Testis (tissue), 3 donors: ENCODE results near the gene ISLR2. TPM values are rescaled to one million over a fixed set of nuclear protein-coding genes. Genes with fewer than 3 reads are reported as not detected.

Source experiments
- DNase-seq: peaks from one replicate; pipeline ENCODE4 v3.0.0-alpha.2; 2019
- H3K27ac ChIP-seq, 2 donors: fragments of 200-600 bp; sonication (generic); one replicate each; pipeline ENCODE4 v1.5.1; 2019
- H3K27me3 ChIP-seq: fragments of 200-600 bp; sonication (generic); one replicate; pipeline ENCODE4 v1.5.1; 2019
- H3K36me3 ChIP-seq: fragments of 200-600 bp; sonication (generic); one replicate; pipeline ENCODE4 v1.5.1; 2017; ENCODE audit warnings: low read depth; ENCODE audit errors: missing control alignments
- H3K4me1 ChIP-seq: fragments of 200-600 bp; sonication (generic); one replicate; pipeline ENCODE4 v1.5.1; 2019
- H3K4me3 ChIP-seq, 2 donors: fragments of 200-600 bp; sonication (generic); one replicate each; pipeline ENCODE4 v1.5.1; 2017 to 2019
- H3K9me3 ChIP-seq: fragments of 200-600 bp; sonication (generic); one replicate; pipeline ENCODE4 v1.5.1; 2017
- CTCF ChIP-seq, 3 experiments: fragments of 450-650 bp in 2 of 3; fragments of 200-600 bp in 1 of 3; sonication (generic) in 1 of 3; IDR thresholded peaks; one replicate each; pipeline ENCODE4 v1.5.1; 2016 to 2019; ENCODE audit warnings: antibody characterized with exemption in 3 of 3, mild to moderate bottlenecking in 2 of 3, moderate library complexity in 1 of 3
- POLR2A ChIP-seq: fragments of 450-650 bp; IDR thresholded peaks from one replicate; pipeline ENCODE4 v1.6.1; 2017; ENCODE audit warnings: antibody characterized with exemption, mild to moderate bottlenecking, moderate library complexity
- WGBS, 2 donors: methylation state at CpG; one replicate each; pipeline ENCODE4 v1.1.5; 2018; 5-methylcytosine and 5-hydroxymethylcytosine counted together
- intact Hi-C: fragments of 100-400 bp; cut with DNase I; formaldehyde crosslinking; loops from one replicate; pipeline ENCODE4 v1.15.1; 2023; ENCODE audit warnings: low total_unique reads
- polyA plus RNA-seq: library from polyadenylated mRNA; stranded (reverse); fragments of 350-450 nt; fragmentation: Illumina TruSeq; extraction: RNeasy Lipid Tissue Mini Kit (QIAGEN cat#74804); gene quantifications from one replicate; pipeline ENCODE4 v1.2.3, GENCODE V29; 2014; ENCODE audit warnings: low read depth, low replicate concordance; ENCODE audit not compliant: insufficient read depth
- total RNA-seq, 2 donors: library from RNA; depleted of rRNA; stranded (reverse); fragments of >200 nt; gene quantifications; one replicate each; pipeline ENCODE4 v1.2.3, GENCODE V29; 2016

ISLR2 gene
- total and polyA plus RNA-seq, 3 donors from 2014 or later = 12.8 to 26.1 (median 17.7) TPM

GRCh38 chr15:74124759-74125158 is 5.6 kb upstream of the ISLR2 start:
- intact Hi-C loops = loop anchor here (5.0 kb wide), 1 partner anchor 188 kb away; no protein-coding TSS in a partner anchor
- H3K4me1 ChIP-seq = peaks cover 12% of the 10 kb centered on the region
- H3K36me3 ChIP-seq = no peaks in the 10 kb centered on the region
- no peaks in the 10 kb centered on the region for H3K27me3 ChIP-seq
- 88 to 92% methylated on average over 7 of the region's 7 CpGs for WGBS, 2 donors
- H3K4me3 ChIP-seq = no peak overlapping the region
- no peak for DNase-seq
- TF ChIP-seq CTCF (IDR thresholded peaks at IDR 0.05) (no peak), POLR2A (no peak)
- H3K27ac ChIP-seq = no peak overlapping the region
- H3K9me3 ChIP-seq = no peaks in the 10 kb centered on the region

- intact Hi-C loops = loop anchor here (5.0 kb wide), 1 partner anchor 185 kb away; no protein-coding TSS in a partner anchor
- H3K9me3 ChIP-seq = no peaks in the 10 kb centered on the region
- 10 to 16% methylated on average over 20 to 44 of the region's 44 CpGs for WGBS, 2 donors
- H3K4me3 ChIP-seq = peak overlapping the region; percentile 36 to 43
- peak overlapping the region in 1 of 2 donors; percentile 25 for H3K27ac ChIP-seq
- H3K36me3 ChIP-seq = no peaks in the 10 kb centered on the region
- no peaks in the 10 kb centered on the region for H3K27me3 ChIP-seq
- peak; percentile 93 for DNase-seq
- peaks cover 21% of the 10 kb centered on the region for H3K4me1 ChIP-seq
- TF ChIP-seq POLR2A = no peak
- TF ChIP-seq CTCF (IDR thresholded peaks at IDR 0.05) = peak; percentile 97 to 99 (median 99)
Observed at GRCh38 chr15:74127255-74127953, 3.0 kb upstream of the ISLR2 start.

- H3K27ac ChIP-seq = peak overlapping the region in 1 of 2 donors; percentile 25
- WGBS, 2 donors = 27 to 32% methylated on average over 32 to 53 of the region's 53 CpGs
- TF ChIP-seq CTCF (IDR thresholded peaks at IDR 0.05) = no peak
- TF ChIP-seq POLR2A = no peak
- H3K9me3 ChIP-seq = no peaks in the 10 kb centered on the region
- intact Hi-C loops = loop anchor here (5.0 kb wide), 1 partner anchor 184 kb away; no protein-coding TSS in a partner anchor
- H3K4me3 ChIP-seq = peak overlapping the region; percentile 36 to 43
- no peak for DNase-seq
- H3K27me3 ChIP-seq = no peaks in the 10 kb centered on the region
- peaks cover 21% of the 10 kb centered on the region for H3K4me1 ChIP-seq
- H3K36me3 ChIP-seq = no peaks in the 10 kb centered on the region
Observed at GRCh38 chr15:74127954-74128784, 2.2 kb upstream of the ISLR2 start.

- TF ChIP-seq POLR2A (no peak), CTCF (IDR thresholded peaks at IDR 0.05) (no peak)
- no peak for DNase-seq
- no peaks in the 10 kb centered on the region for H3K27me3 ChIP-seq
- peaks cover 21% of the 10 kb centered on the region for H3K4me1 ChIP-seq
- no peaks in the 10 kb centered on the region for H3K36me3 ChIP-seq
- 35 to 41% methylated on average over 33 to 43 of the region's 43 CpGs for WGBS, 2 donors
- no peak overlapping the region for H3K27ac ChIP-seq
- H3K9me3 ChIP-seq = no peaks in the 10 kb centered on the region
- intact Hi-C loops = loop anchor here (5.0 kb wide), 1 partner anchor 183 kb away; no protein-coding TSS in a partner anchor
- peak overlapping the region in 1 of 2 donors; percentile 43 for H3K4me3 ChIP-seq
Observed at GRCh38 chr15:74128785-74129585, 1.4 kb upstream of the ISLR2 start.
